NCI-H748 treated with DMSO at 0.1 percent for 48 hours (cell line): ENCODE results near the gene CCDC78.

ENCODE experiments used
- DNase-seq: peaks from one replicate; lab custom pipeline; 2025; lab: John Stamatoyannopoulos, UW

CCDC78 gene

DNA sequence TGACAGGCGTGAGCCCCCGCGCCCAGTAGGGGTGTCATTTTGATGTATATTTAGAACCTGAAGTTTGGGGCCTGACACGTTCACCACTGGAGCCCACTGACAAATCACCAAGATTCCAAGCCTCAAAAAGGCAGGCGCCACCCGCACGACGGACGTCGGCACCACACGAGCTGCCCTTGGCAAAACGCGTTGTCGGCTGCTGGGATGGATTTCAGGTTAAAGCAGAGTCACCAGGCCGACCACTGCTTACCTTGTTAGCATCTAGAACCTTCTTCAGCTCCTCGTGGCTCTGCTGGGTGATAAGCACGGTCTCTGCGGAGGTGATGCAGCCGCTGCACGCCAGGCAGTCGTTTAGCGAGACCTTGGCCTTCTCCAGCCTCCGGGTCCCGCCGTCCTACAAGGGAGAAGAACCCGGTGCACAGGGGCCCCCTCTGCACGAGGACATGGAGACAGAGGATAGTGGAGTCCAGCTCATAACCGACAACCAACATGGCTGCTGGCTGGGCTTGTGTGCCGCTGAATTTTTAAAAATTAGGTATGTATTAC is 10.8 kb upstream of the CCDC78 start:
- no peak for DNase-seq

DNA sequence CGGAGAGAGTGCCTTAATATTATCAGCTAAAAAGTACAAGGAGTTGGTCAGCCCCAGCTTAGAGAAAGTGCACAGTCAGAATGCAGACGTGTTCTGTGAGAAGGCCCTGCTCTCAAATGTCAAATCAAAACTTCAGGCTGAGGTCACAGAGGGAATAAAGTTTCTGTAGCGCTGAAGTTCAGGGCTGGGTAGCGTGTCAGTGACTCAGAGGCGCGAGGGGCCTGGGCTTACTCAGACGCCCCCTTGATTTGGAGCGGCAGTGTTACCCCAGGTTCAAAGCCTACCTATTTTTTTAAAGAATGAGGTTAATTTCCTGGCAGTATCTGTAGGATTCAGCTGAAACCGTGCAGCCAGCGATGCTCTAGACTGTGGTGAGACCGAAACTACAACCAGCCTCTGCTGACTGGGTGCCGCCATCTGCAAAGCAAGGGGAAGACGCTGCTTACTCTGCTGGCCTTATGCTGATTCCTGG is 9.8 kb upstream of the CCDC78 start:
- DNase-seq: no peak

DNA sequence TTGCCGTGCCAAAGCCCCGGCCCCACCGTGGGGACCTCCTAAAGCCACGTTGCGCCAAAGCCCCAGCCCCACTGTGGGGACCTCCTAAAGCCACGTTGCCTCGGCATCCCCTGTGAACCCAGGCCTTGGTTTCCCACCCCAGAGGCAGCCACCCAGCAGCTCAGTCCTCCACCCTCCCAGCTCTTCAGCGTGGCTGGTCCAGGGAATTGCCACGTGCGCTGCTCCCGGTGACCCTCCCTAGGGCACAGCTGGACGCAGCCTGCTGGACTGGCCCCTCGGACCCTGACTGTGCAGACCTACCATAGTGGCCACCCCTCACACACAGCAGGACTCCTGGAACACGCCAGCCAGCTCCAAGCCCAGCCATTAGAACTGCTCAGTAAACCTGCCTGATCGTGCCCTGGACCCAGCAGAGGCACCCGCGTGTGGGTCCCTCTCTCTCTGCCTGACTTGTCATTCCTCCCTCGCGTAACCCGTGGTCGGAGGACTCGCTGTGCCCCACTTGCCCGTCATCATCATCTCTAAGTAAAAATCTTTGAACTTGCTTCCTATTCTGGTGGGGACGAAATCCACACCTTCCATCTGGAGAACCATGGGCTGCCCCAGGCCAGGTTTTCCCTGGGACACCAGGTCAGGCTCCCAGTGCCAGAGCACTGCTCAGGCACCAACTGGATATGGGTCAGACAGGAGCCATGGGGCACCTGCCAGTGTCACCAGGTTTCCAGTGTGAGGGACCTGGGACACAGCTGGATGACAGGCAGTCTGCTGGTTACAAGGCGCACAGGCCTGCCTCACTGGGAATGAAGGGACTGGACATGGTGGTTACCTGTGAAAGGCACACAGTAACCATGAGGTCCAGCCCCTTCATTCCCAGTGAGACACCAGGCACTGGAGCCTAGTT is 9.0 kb upstream of the CCDC78 start:
- no peak for DNase-seq

DNA sequence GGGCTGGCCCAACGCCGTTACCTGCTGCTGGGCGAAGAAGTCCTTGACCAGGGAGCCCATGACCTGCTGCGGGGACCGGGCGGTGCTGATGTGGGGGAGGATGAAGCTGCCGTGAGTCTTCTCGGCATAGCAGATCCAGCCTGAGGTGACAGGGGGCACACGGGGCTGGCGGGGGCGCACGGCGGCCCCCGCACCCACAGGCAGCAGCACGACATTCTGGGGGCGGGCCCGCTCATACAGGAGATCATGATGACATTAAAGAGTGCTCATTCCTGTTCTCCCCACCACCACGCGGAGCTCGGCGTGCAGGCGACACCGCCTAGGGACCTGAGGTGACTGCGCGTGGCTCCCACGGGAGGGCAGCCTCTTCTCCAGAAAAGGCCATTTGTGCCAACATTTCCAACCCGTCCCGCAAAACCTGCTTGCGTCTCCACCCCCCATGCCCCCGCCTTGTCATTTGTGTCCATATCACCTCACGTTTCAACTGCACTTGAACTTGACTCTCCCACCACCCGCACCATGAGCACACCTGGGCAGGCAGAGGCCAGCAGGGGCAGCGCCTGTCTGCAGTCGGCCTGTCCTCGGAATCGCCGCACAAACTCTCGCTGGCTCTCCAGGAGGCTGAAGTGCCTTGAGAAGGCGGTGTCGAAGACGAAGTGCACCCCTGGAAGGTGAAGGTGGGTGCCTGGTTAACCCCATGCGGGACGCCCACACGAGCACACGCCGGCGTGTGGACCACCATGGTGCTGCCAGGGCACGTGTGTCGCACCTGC is 8.2 kb upstream of the CCDC78 start:
- DNase-seq: no peak

DNA sequence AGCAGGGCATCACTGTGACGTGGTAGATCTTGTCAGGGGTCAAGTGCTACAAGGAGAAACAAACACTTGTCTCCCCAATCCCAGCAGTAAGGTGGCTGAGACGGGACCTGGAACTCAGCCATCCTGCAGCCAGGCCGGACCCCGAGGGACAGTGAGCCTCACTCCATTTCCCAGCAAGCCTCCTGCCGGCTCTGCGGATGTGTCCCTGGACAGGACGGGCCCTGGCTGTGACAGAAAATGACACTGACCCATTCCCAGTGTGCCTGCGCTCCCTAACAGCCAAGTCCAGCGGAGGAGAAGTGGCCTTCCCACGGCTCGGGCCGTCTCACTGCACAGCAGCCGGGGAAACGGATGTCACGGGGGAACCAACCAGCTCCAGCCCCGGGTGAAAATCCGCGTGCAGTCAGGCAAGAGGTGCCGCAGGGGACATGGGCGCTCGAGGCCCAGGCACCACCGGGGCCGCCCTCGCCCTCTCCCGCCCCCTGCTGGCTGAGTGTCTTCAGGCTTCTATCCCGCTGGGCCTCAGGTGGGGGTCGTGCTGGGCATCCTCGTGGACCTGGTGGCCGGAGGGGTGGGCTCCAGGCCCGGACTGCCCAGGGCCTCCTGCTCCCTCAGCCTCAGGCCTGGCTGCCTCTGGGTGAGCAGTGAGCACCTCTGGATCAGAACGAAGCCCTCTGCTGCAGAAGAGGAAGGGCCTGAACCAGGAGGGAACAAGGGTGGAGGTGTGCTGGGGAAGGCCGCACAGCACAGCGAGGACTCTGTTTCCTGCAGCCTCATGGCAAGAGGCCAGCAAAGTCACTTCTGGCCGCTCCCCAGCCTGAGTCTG is 7.4 kb upstream of the CCDC78 start:
- DNase-seq: no peak

DNA sequence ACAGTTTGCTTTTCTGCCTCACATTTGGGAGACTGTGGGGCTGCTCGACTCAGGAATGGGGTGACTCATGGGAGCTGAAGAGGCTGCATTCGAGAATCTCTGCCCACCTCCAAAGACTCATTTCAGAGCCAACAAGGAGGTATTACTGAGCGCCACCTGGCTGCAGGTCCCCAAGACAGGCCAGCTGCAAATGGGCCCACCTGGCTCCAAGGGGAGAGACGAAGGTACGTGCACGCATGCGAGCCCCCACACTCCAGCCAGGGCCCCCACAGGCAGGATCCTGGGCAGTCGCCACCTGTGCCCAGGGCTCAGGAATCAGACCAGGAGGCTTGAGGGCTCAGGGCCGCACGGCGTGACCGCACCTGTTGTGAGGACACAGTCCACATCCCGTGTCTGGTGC is 6.7 kb upstream of the CCDC78 start:
- no peak for DNase-seq

DNA sequence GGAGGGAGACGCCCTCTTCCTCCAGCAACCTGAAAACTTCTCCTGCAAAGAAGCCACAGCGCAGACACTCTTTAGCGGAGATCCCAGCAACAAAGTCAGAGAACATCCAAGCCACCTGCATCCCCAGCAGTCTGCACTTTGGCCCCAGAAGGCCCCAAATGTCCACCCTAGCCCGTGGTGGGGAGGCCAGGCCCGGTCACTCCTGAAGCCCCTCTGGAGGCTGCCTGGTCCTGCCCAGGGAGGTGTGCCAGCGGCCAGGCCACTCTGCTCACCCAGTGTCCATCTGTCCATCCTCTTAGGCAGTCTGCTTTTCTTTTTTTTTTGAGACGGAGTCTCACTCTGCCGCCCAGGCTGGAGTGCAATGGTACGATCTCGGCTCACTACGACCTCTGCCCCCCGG is 6.1 kb upstream of the CCDC78 start:
- DNase-seq: no peak

DNA sequence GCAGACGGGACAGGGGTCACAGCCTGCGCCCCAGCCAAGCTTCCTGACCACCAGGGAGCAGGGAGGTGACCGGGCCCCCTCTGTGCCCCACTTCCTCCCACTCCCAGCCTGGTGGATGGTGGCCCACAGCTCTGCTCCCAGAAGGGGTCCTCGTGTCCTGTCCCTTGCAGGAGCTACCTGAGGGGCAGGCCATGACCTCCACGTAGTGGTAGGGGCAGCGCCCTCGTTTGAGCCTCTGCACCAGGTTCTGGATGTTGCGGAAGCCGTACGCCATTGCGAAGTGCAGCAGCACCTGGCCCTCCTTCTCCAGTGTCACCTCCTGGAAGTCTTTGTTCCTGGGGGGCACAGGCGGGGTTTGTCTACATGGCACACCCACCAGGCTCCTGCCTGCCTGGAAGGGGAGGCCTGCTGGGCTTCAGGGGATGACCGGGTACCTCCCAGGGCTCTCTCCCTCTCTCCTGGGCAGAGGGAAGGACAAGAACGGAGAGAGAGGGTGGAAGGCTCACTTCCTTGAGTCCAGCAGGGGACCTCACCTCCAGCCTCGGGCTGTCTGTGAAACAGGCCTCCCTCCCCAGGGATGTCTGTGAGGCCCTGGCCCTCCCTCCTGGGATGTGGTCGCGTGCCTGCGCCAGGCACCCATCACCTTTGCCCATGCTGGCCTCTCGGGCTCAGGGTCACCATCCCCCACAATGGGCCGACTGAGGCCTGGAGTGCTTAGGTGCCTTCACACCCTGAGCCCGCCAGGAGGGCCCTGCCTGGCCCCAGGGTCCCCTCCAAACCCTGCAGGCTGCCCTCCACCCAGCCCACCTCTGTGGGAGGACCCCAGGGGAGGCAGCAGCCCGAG is 4.6 kb upstream of the CCDC78 start:
- DNase-seq: no peak

DNA sequence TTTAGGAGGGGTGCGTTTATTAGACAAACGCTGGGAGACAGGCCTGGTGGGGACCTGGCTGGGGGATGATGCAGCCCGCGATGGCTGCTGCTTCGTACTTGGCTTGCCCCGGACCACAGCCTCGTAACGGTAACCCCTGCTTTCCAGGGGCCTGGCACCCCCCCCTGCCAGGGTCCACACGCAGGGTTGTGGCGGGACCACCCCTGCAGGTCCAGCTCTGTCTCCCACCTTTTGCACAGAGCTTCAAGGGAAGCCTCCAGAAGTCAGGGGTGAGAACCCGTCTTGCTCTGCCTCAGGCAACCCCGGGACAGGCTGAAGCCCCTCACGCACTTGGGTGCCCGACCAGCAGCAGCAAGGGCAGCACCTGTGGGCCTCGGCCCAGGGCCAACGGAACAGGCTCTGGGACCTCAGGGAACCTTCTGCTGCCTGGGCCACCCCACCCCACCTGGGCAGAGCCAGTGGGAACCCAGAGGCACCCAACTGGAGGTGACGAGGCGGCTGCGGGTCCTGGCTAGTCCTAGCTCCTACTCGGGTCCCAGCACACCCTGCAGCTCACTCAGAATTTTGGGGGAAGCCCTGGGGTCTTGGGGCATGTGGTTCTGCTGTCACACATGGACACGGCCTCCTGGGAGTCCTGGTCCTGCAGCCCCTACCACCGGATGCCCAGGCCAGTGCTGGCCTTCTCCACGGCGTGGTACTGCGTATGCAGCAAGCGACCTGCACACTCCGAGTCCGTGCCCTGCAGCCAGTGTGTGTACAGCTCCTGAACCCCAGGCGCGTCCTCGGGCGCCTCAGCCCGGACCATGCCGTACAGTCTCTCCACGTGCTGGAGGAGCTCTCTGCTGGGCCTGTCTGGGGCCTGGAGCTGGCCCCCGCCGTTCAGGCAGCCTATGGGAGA is 3.8 kb upstream of the CCDC78 start:
- DNase-seq: no peak

DNA sequence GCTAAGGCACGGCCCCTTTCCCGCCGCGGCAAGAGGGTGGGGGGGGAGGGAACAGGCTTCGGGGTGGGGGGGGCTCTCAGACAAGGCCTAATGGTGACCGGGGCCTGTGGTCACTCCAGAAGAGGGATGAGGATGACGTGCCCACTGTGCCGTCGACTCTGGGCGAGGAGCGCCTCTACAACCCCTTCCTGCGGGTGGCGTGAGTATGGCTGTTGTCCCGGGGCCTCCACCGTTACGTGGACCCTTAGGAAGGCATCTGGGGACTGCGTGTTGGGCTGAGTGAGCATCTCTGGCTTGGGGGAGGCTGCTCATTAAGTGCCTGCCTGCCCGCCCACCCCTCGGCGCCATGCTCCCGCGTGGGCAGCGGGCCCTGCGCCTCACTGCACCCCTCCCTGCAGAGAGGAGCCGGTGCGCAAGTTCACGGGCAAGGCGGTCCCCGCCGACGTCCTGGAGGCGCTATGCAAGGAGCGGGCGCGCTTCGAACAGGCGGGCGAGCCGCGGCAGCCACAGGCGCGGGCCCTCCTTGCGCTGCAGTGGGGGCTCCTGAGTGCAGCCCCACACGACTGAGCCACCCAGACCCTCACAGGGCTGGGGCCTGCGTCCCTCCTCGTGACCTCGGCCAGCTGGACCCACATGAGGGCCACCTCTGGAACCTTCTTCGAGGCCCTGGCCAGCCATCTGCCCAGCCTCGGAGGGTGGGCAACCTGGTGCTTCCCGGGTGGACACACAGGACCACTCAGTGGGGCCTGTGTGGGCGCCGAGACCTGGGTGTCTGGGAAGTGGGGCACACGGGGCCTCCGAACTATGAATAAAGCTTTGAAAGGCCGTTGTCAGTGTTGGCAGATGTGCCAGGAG is 2.9 kb upstream of the CCDC78 start:
- no peak for DNase-seq

DNA sequence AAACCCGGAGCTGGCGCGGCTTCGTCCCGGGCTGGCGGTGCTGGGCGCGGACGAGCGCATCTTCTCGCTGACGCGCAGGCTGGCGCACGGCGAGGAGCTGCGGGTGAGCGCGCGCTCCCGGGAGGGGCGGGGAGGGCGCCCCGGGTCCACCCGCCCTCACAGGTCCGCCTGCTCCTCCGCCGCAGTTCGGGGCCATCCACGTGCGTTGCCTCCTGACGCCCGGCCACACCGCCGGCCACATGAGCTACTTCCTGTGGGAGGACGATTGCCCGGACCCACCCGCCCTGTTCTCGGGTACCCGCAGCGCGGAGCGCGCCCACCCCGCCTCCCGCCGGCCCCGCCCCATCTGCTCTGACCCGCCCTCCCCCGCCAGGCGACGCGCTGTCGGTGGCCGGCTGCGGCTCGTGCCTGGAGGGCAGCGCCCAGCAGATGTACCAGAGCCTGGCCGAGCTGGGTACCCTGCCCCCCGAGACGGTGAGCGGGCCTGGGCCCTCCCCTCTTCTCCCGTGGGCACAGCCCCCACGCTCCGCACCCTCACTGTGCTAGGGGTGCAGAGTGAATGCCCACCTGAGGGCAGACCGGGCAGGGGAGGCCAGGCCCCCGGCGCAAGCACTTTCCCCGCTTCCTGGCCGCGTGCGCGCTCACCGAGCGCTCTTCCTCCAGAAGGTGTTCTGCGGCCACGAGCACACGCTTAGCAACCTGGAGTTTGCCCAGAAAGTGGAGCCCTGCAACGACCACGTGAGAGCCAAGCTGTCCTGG is 2.1 kb upstream of the CCDC78 start:
- DNase-seq: peak; percentile 51

DNA sequence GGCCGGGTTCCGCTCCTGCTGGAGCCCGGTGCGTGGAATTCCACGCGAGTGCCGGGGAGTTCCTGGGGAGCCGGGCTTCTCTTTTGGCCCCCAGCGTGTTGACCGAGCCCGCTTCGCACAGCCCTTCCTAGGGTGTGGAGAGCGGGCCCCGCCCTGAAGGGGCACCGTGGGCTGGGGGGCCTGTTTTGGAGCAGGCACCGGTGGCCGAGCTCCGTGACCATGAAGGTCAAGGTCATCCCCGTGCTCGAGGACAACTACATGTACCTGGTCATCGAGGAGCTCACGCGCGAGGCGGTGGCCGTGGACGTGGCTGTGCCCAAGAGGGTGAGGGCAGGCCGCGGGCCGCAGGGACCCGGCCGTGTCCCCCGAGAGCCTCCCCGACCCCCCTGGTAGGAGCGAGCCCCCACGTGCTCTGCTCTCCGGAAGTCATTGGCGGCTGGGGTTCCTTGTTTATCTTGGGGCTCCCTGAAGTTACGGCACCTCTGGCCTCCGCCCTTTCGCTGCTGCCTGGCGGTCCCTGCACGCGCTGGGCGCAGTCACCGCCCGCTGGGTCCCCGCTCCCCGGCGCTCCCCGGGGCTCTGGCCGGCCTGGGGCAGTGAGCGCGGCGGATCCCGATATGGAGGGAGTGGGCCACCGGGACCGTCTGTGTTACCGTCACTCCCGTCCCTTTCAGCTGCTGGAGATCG is 1.2 kb upstream of the CCDC78 start:
- no peak for DNase-seq

DNA sequence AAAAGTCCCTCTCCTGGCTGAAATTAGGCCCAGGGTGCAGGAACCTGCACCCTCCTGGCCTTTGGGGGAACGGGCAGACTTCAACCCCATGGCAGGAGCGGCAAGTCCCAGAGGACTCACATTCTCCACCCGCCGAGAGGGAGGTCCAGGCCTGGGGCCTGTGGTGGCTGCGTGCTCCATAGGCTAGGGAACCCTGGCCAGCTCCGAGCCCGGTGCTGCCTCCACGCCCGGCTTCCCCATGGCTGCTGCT is 130 bp downstream of the CCDC78 start:
- DNase-seq: no peak

DNA sequence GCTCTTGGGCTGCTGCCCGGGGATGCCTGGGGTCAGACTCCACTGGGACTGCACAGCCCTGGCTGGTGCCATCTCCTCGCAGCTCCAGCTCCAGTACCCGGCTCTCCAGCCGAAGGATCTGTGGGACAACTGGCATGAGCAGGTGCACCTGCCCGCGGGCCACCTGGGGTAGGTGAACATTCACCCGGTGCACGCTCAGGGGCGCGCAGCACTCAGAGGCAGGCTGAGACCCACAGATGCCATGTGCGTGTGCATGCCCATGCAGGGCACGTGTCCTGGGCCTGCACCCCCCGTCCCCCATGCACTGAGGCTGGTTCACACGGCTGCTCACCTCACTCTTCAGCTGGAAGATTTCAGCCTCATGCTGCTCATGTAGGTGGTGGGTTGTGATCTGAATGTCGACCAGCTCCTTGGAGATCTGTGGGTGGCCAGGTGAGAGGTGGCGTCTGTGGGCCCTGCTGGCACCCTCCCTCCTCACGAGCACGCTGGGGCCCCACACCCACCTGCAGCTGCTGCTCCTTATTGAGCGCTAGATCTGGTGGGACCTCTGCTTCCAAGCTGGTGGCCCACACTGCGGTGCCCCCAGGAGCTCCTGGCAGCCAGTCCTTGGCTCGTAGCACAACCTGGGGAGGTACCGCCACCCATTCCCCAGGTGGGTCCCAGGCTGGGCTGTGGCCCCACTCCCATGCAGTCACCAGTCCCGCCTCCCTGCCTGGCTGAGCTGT is 618 bp downstream of the CCDC78 start:
- no peak for DNase-seq

DNA sequence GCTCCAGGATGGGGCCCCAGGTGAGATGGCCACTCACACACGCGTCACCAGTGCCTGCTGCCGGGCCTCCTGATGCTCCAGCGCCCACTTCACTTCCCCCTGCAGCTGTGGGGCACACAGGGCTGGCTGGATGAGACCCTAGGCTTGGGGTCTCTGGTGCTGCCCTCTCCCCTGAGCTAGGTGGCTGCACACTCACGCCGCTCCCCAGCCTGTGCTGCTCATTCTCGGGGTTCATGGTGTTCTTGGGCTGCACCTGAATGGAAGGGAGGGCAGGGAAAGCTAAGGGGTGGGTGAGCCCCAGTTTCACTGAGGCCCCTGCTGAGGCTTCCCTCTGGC is 1.2 kb downstream of the CCDC78 start:
- DNase-seq: no peak

DNA sequence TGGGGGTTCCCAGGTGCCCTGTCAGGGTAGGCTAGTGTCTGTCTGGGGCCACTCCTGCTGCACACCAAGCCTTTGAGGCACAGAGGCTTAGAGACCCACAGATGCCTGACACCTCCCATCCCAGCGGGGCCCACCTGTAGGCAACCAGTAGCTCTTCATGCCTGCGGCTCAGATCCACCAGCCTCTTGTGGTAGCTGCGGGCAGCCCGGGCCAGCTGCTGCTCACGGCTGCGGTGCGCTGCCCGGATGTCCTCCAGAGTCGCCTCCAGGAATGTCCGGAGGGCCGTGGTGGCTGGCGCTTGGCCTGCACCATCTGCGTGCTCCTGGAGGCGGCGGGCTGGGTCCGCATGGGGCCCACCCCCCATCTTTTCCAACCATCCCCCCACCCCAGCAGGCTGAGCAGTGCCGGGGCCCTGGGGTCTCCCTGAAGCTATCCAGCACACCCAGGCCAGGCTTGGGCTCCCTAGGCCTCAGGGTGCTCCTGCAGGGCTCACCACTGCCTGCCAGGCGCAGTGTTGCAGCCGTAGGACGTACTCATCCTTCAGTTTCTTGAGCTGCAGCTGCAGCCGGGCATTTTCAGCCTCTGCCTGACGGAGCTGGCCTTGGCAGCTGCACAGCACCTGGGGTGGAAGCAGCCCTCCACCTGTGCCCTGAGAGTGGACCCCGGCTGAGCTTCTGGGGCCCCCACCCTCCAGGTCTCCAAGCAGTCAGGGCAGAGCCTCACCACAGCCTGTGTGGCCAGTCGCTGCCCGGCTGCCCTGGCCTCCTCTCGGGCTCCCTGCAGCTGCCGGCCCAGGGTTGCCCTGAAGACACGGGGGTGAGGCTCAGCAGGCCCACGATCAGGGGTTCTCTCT is 1.8 kb downstream of the CCDC78 start:
- DNase-seq: no peak

DNA sequence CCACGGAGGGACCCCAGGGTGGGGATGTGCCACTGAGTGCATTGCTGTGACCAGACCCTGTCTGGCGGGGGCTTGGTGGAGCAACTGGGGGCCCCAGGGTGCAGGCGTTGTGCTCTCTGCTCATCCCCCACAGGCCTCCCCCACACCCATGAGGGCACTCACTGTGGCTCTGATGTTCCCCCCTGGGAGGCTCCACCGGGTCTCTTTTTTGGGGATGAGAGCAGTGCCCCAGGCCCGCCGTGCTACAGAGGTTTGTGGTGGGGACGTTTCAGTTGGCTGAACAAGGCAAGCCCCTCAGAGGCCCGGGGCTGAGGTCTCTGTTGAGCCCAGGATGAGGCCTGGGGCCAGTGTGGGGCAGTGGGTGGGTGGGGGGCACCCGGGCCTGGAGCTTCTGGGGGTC is 2.5 kb downstream of the CCDC78 start:
- DNase-seq: no peak
